ENCODE results near the gene ASIC1. TPM values are rescaled to one million over a fixed set of nuclear protein-coding genes. Genes with fewer than 3 reads are reported as not detected.
A peak's percentile ranks its signal among the peaks of the same experiment; 100 is the strongest.

ASIC1 gene
- total RNA-seq, 1 experiment from 2014 or later: 3.5 TPM

DNA sequence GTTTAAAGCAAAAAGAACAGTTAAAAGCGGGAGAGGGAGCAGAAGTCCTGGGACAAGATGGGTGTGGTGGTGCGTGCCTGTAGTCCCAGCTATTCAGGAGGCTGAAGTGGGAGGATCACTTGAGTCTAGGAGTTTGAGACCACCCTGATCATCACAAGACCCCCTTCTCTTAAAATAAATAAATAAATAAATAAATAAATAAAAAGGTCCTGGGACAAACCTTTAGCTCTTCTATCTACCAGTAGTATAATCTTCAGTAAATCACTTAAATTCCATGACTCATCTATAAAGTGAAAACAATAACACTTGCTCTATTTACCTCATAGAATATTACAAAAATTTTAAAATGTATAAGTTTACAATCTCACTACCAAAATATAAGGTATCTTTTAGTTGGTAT lies 37.9 kb upstream of the ASIC1 start:
- CTCF ChIA-PET: interaction anchor here (0.6 kb wide), 1 partner anchor 16 kb away, joined by 3 read pairs; no protein-coding TSS in a partner anchor
- no TSS peak for BruUV-seq (replicated peaks)
- peaks cover 17% of the 10 kb centered on the region for H3K36me3 Mint-ChIP-seq (ENCODE audit: insufficient read depth, unreplicated experiment)
- no peak for DNase-seq
- no peaks in the 10 kb centered on the region for H3K27me3 Mint-ChIP-seq (ENCODE audit: unreplicated experiment)
- H3K27ac Mint-ChIP-seq (ENCODE audit: unreplicated experiment): peak overlapping the region; percentile 67
- intact Hi-C loops (cut with micrococcal nuclease; ENCODE audit: unreplicated experiment): no loop called here
- H3K4me3 Mint-ChIP-seq (ENCODE audit: low read depth, unreplicated experiment): no peak overlapping the region
- TF ChIP-seq, protein P1, sequence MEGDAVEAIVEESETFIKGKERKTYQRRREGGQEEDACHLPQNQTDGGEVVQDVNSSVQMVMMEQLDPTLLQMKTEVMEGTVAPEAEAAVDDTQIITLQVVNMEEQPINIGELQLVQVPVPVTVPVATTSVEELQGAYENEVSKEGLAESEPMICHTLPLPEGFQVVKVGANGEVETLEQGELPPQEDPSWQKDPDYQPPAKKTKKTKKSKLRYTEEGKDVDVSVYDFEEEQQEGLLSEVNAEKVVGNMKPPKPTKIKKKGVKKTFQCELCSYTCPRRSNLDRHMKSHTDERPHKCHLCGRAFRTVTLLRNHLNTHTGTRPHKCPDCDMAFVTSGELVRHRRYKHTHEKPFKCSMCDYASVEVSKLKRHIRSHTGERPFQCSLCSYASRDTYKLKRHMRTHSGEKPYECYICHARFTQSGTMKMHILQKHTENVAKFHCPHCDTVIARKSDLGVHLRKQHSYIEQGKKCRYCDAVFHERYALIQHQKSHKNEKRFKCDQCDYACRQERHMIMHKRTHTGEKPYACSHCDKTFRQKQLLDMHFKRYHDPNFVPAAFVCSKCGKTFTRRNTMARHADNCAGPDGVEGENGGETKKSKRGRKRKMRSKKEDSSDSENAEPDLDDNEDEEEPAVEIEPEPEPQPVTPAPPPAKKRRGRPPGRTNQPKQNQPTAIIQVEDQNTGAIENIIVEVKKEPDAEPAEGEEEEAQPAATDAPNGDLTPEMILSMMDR (IDR thresholded peaks at IDR 0.05; ENCODE audit: unreplicated experiment): no peak
- peaks cover 21% of the 10 kb centered on the region for H3K4me1 Mint-ChIP-seq (ENCODE audit: low read depth, unreplicated experiment)
- H3K9me3 Mint-ChIP-seq (ENCODE audit: low read depth, unreplicated experiment): no peaks in the 10 kb centered on the region

DNA sequence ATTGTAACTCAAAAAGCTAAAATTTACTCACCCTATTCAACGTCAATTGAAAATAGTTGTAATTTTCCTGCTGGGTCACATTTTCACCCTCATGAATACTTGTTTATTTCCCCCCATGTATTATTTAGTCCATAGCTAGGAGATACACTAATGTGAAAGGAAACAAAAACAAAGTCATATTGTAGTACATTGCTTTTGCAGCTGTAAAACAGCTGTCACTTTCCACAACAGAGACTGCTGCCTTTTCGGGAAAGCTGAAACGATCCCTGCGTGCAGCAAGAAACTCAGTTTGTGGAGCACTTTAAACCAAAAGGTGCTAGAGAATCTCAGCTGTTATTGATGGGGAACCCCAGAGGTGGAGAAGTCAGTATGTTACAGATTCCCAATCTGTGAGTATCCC lies 36.4 kb upstream of the ASIC1 start:
- DNase-seq: no peak
- TF ChIP-seq, protein P1 (IDR thresholded peaks at IDR 0.05; ENCODE audit: unreplicated experiment): no peak
- Mint-ChIP-seq H3K36me3 (ENCODE audit: insufficient read depth, unreplicated experiment) (peaks cover 25% of the 10 kb centered on the region), H3K4me3 (ENCODE audit: low read depth, unreplicated experiment) (no peak overlapping the region), H3K9me3 (ENCODE audit: low read depth, unreplicated experiment) (no peaks in the 10 kb centered on the region), H3K27me3 (ENCODE audit: unreplicated experiment) (no peaks in the 10 kb centered on the region), H3K27ac (ENCODE audit: unreplicated experiment) (no peak overlapping the region), H3K4me1 (ENCODE audit: low read depth, unreplicated experiment) (peaks cover 21% of the 10 kb centered on the region)
- BruUV-seq (replicated peaks): no TSS peak
- CTCF ChIA-PET: no interaction called here
- intact Hi-C loops (cut with micrococcal nuclease; ENCODE audit: unreplicated experiment): no loop called here

DNA sequence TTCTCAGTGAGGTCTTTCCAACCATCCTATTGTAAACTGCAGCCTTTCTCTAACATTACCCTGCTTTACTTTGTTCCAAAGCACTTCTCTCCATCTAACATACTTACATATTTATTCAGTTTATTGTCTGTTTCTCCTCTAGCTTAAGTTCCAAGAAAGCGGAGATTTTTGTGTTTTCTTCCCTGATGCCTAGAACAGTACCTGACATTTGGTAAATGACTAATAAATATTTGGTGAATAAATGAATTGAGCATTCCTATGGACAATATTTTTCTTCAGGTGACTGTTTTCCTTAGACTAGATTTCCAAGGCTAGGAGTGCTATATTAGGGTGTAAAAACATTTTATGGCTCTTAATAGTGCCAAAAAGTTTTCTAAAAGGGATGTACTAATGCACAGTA lies 34.5 kb upstream of the ASIC1 start:
- DNase-seq: no peak
- Mint-ChIP-seq H3K27me3 (ENCODE audit: unreplicated experiment) (no peaks in the 10 kb centered on the region), H3K9me3 (ENCODE audit: low read depth, unreplicated experiment) (no peaks in the 10 kb centered on the region), H3K36me3 (ENCODE audit: insufficient read depth, unreplicated experiment) (peaks cover 25% of the 10 kb centered on the region), H3K4me3 (ENCODE audit: low read depth, unreplicated experiment) (no peak overlapping the region), H3K27ac (ENCODE audit: unreplicated experiment) (no peak overlapping the region), H3K4me1 (ENCODE audit: low read depth, unreplicated experiment) (peaks cover 21% of the 10 kb centered on the region)
- intact Hi-C loops (cut with micrococcal nuclease; ENCODE audit: unreplicated experiment): no loop called here
- no TSS peak for BruUV-seq (replicated peaks)
- CTCF ChIA-PET: no interaction called here
- TF ChIP-seq, protein P1 (IDR thresholded peaks at IDR 0.05; ENCODE audit: unreplicated experiment): no peak

DNA sequence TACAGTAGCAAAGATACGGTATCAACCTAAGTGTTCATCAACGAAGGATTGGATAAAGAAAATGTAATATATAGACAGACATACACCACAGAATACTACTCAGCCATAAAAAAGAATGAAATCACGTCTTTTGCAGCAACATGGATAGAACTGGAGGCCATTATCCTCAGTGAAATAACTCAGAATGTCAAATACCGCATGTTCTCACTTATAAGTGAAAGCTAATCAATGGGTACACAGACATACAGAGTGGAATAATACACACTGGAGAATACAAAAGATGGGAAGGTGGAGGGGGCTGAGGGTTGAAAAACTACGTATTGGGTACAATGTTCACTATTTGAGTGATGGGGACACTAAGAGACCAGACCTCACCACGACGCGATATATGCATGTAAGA lies 33.2 kb upstream of the ASIC1 start:
- H3K27ac Mint-ChIP-seq (ENCODE audit: unreplicated experiment): no peak overlapping the region
- H3K4me1 Mint-ChIP-seq (ENCODE audit: low read depth, unreplicated experiment): peaks cover 12% of the 10 kb centered on the region
- TSS peak; percentile 29 for BruUV-seq (replicated peaks)
- H3K4me3 Mint-ChIP-seq (ENCODE audit: low read depth, unreplicated experiment): peak overlapping the region; percentile 93
- H3K36me3 Mint-ChIP-seq (ENCODE audit: insufficient read depth, unreplicated experiment): peaks cover 18% of the 10 kb centered on the region
- CTCF ChIA-PET: no interaction called here
- TF ChIP-seq, protein P1 (IDR thresholded peaks at IDR 0.05; ENCODE audit: unreplicated experiment): no peak
- no peaks in the 10 kb centered on the region for H3K9me3 Mint-ChIP-seq (ENCODE audit: low read depth, unreplicated experiment)
- H3K27me3 Mint-ChIP-seq (ENCODE audit: unreplicated experiment): no peaks in the 10 kb centered on the region
- intact Hi-C loops (cut with micrococcal nuclease; ENCODE audit: unreplicated experiment): no loop called here
- no peak for DNase-seq
